BE2C (cell line): ENCODE data around the gene TDG.

Experiments used
- DNase-seq: peaks from one replicate; pipeline ENCODE4 v3.0.0-alpha.2; 2020
- H3K27me3 ChIP-seq: fragments of 250-450 bp; sonication (Bioruptor Pico); 2 replicates; pipeline ENCODE4 v1.5.1; 2020; ENCODE audit warnings: mild to moderate bottlenecking
- H3K36me3 ChIP-seq: fragments of 250-450 bp; sonication (Bioruptor Pico); 2 replicates; pipeline ENCODE4 v1.5.1; 2020; ENCODE audit warnings: mild to moderate bottlenecking
- H3K4me1 ChIP-seq: fragments of 250-450 bp; sonication (Bioruptor Pico); 2 replicates; pipeline ENCODE4 v1.5.1; 2020
- H3K4me3 ChIP-seq: 2 replicates; pipeline ENCODE4 v1.5.1; 2011; ENCODE audit warnings: low read depth, low read length
- H3K9me3 ChIP-seq: fragments of 250-450 bp; sonication (Bioruptor Pico); 2 replicates; pipeline ENCODE4 v1.5.1; 2020
- TF ChIP-seq, protein P1 (sequence below): IDR thresholded peaks from 2 replicates; pipeline ENCODE4 v1.5.1; 2012; ENCODE audit warnings: mild to moderate bottlenecking, low read depth, low read length

TDG gene

GRCh38 chr12:103957865-103958388 is 7.7 kb upstream of the TDG start:
- Histone ChIP-seq H3K4me3 (peak overlapping the region; percentile 92), H3K36me3 (peaks cover 21% of the 10 kb centered on the region), H3K27me3 (no peaks in the 10 kb centered on the region), H3K9me3 (no peaks in the 10 kb centered on the region), H3K4me1 (no peaks in the 10 kb centered on the region)
- TF ChIP-seq, protein P1, sequence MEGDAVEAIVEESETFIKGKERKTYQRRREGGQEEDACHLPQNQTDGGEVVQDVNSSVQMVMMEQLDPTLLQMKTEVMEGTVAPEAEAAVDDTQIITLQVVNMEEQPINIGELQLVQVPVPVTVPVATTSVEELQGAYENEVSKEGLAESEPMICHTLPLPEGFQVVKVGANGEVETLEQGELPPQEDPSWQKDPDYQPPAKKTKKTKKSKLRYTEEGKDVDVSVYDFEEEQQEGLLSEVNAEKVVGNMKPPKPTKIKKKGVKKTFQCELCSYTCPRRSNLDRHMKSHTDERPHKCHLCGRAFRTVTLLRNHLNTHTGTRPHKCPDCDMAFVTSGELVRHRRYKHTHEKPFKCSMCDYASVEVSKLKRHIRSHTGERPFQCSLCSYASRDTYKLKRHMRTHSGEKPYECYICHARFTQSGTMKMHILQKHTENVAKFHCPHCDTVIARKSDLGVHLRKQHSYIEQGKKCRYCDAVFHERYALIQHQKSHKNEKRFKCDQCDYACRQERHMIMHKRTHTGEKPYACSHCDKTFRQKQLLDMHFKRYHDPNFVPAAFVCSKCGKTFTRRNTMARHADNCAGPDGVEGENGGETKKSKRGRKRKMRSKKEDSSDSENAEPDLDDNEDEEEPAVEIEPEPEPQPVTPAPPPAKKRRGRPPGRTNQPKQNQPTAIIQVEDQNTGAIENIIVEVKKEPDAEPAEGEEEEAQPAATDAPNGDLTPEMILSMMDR: no peak
- no peak for DNase-seq

- no peaks in the 10 kb centered on the region for H3K9me3 ChIP-seq
- DNase-seq: no peak
Observed at GRCh38 chr12:103958621-103959020, 7.1 kb upstream of the TDG start.

DNA sequence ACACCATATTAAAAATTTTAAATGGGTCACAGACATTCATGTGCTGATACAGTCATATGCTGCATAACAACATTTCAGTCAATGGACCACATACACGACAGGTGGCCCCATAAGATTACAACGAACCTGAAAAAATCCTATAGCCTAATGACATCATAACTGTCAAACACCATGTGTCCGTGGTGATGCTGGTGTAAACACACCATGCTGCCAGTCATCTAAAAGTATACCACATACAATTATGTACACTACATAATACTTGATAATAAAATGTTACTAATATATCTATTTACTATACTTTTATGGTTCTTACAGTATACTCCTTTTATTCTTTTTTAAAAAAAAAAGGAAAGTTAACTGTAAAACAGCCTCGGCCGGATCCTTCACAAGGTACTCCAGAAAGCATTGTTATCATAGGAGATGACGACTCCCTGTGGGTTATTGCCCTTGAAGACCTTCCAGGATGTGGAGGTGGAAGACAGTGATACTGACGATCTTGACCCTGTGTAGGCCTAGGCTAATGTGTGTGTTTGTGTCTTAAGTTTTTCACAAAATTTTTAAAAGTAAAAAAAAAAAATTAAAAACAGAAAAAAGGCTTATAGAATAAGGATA is 5.0 kb upstream of the TDG start:
- no peak for DNase-seq
- Histone ChIP-seq H3K27me3 (no peaks in the 10 kb centered on the region), H3K4me3 (no peak overlapping the region), H3K36me3 (no peaks in the 10 kb centered on the region), H3K9me3 (no peaks in the 10 kb centered on the region), H3K4me1 (no peaks in the 10 kb centered on the region)
- TF ChIP-seq, protein P1: no peak

More at GRCh38 chr12:103958621-103959020, 7.1 kb upstream of the TDG start:
- Histone ChIP-seq H3K4me3 (no peak overlapping the region), H3K27me3 (no peaks in the 10 kb centered on the region), H3K4me1 (no peaks in the 10 kb centered on the region), H3K36me3 (peaks cover 14% of the 10 kb centered on the region)
- TF ChIP-seq, protein P1: no peak

DNA sequence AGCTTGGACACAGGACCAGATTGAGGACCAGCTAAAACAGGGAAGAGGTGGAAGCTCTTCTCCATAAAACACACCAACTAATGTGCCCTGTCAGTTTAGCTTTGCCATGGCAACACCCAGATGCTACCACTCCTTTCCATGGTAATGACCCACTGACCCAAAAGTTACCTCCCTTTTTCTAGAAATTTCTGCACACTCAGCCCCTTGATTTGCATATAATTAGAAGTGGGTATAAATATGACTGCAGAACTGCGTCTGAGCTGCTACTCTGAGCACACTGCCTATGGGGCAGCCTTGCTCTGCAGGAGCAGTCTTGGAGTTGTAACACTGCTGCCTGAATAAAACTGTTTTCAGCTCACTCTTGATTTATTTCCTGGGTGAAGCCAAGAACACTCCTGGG is 3.2 kb upstream of the TDG start:
- Histone ChIP-seq H3K4me3 (no peak overlapping the region), H3K27me3 (no peaks in the 10 kb centered on the region), H3K9me3 (no peaks in the 10 kb centered on the region), H3K36me3 (no peaks in the 10 kb centered on the region), H3K4me1 (no peaks in the 10 kb centered on the region)
- TF ChIP-seq, protein P1: no peak
- no peak for DNase-seq

GRCh38 chr12:103964805-103965204 is 867 bp upstream of the TDG start:
- Histone ChIP-seq H3K27me3 (no peaks in the 10 kb centered on the region), H3K4me3 (peak overlapping the region; percentile 98), H3K9me3 (no peaks in the 10 kb centered on the region), H3K36me3 (peaks cover 13% of the 10 kb centered on the region), H3K4me1 (no peaks in the 10 kb centered on the region)
- TF ChIP-seq, protein P1: no peak
- no peak for DNase-seq

DNA sequence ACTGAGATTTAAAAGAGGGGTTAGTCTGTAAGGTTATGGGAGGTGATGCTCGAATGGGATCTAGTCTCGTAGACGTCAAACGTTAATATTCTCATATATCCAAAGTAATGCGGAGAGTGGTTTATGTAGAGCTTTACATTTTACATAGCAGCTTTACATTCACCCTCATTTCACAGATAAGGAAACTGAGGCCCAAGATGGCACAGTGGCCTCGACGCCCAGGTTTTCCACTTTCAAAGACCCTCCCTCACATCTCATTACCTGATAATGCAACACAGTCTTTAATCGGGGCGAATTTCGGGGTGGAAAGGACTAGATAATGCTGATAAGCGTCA is 450 bp upstream of the TDG start:
- no peaks in the 10 kb centered on the region for H3K4me1 ChIP-seq
- no peaks in the 10 kb centered on the region for H3K9me3 ChIP-seq
- peak overlapping the region; percentile 98 for H3K4me3 ChIP-seq
- no peaks in the 10 kb centered on the region for H3K27me3 ChIP-seq
- TF ChIP-seq, protein P1: no peak
- peaks cover 13% of the 10 kb centered on the region for H3K36me3 ChIP-seq
- DNase-seq: no peak
